ENCODE data around the gene NAT8. TPM values are rescaled to one million over a fixed set of nuclear protein-coding genes. Genes with fewer than 3 reads are reported as not detected.
"Not testable (repeated sequence)": the region's sequence is repeated elsewhere in the genome, so short reads cannot be mapped to it uniquely, and the experiment has no call there.

Gene NAT8
- total RNA-seq, 1 donor from 2014 or later: not detected

GRCh38 chr2:73636977-73637376 is 5.2 kb downstream of the NAT8 start:
- not testable (repeated sequence) for DNase-seq

GRCh38 chr2:73630662-73631266 is 11.5 kb downstream of the NAT8 start:
- DNase-seq: not testable (repeated sequence)

GRCh38 chr2:73628493-73628892 is 13.7 kb downstream of the NAT8 start:
- not testable (repeated sequence) for DNase-seq

- not testable (repeated sequence) for DNase-seq
These were observed 16.0 kb downstream of the NAT8 start for GRCh38 chr2:73626237-73626636.

- DNase-seq: not testable (repeated sequence)
These were observed 17.6 kb downstream of the NAT8 start for GRCh38 chr2:73624625-73625024.

GRCh38 chr2:73624036-73624435 is 18.2 kb downstream of the NAT8 start:
- DNase-seq: not testable (repeated sequence)

GRCh38 chr2:73619925-73620324 is 22.3 kb downstream of the NAT8 start:
- DNase-seq: not testable (repeated sequence)

GRCh38 chr2:73614997-73615396 is 27.2 kb downstream of the NAT8 start:
- no peak for DNase-seq

GRCh38 chr2:73614105-73614504 is 28.1 kb downstream of the NAT8 start:
- DNase-seq: no peak

- DNase-seq: no peak
These were observed 30.4 kb downstream of the NAT8 start for GRCh38 chr2:73611867-73612266.

GRCh38 chr2:73611193-73611592 is 31.0 kb downstream of the NAT8 start:
- no peak for DNase-seq

- no peak for DNase-seq
These were observed 32.1 kb downstream of the NAT8 start for GRCh38 chr2:73610111-73610510.

- not testable (repeated sequence) for DNase-seq
These were observed 37.6 kb downstream of the NAT8 start for GRCh38 chr2:73604589-73604988.

- not testable (repeated sequence) for DNase-seq
These were observed 39.1 kb downstream of the NAT8 start for GRCh38 chr2:73603099-73603588.

GRCh38 chr2:73601780-73602179 is 40.4 kb downstream of the NAT8 start:
- no peak for DNase-seq

GRCh38 chr2:73594251-73594650 is 48.0 kb downstream of the NAT8 start:
- DNase-seq: no peak

GRCh38 chr2:73593680-73594079 is 48.5 kb downstream of the NAT8 start:
- DNase-seq: no peak

Other genes with a start within 250 kb of the NAT8 start
- gene TPRKB, start 94.9 kb upstream of the NAT8 start, total RNA-seq: 40.2 TPM
- 32.3 TPM for gene DUSP11, start 137.7 kb upstream of the NAT8 start, total RNA-seq
- not detected for gene C2orf78, start 141.8 kb upstream of the NAT8 start, total RNA-seq
- gene STAMBP, start 186.5 kb upstream of the NAT8 start, total RNA-seq: 20.4 TPM